Bronchial epithelial cell (primary cell): ENCODE results near the gene NXN. TPM values are rescaled to one million over a fixed set of nuclear protein-coding genes. Genes with fewer than 3 reads are reported as not detected.
"Not testable (repeated sequence)": the region's sequence is repeated elsewhere in the genome, so short reads cannot be mapped to it uniquely, and the experiment has no call there.

Experiments
- DNase-seq: peaks from one replicate; pipeline ENCODE4 v3.0.0-alpha.2; 2010; ENCODE audit warnings: low read depth
- FAIRE-seq: peaks from 2 replicates; lab custom pipeline; 2011; peaks lifted over from hg19 to GRCh38; lab: Jason Lieb, UNC
- H3K27me3 ChIP-seq: 2 replicates; pipeline ENCODE4 v1.5.1; 2011; ENCODE audit warnings: low read length; ENCODE audit not compliant: control insufficient read depth, insufficient read depth
- H3K36me3 ChIP-seq: 2 replicates; pipeline ENCODE4 v1.5.1; 2011; ENCODE audit warnings: low read length; ENCODE audit not compliant: control insufficient read depth, insufficient read depth
- H3K4me3 ChIP-seq: 2 replicates; pipeline ENCODE4 v1.5.1; 2011; ENCODE audit warnings: mild to moderate bottlenecking, low read depth, low read length, control low read depth
- total RNA-seq: library from RNA; depleted of rRNA; stranded (reverse); fragments of >200 nt; gene quantifications from 2 replicates; pipeline ENCODE4 v1.2.1, GENCODE V29; 2014
- TF ChIP-seq, protein P1 (sequence below): IDR thresholded peaks from 2 replicates; pipeline ENCODE4 v1.5.1; 2011; ENCODE audit warnings: mild to moderate bottlenecking, moderate library complexity, low read length, control low read depth, inconsistent platforms; ENCODE audit not compliant: insufficient read depth, severe bottlenecking

Gene NXN
- total RNA-seq, 1 donor from 2014 or later = 70.3 TPM

DNA sequence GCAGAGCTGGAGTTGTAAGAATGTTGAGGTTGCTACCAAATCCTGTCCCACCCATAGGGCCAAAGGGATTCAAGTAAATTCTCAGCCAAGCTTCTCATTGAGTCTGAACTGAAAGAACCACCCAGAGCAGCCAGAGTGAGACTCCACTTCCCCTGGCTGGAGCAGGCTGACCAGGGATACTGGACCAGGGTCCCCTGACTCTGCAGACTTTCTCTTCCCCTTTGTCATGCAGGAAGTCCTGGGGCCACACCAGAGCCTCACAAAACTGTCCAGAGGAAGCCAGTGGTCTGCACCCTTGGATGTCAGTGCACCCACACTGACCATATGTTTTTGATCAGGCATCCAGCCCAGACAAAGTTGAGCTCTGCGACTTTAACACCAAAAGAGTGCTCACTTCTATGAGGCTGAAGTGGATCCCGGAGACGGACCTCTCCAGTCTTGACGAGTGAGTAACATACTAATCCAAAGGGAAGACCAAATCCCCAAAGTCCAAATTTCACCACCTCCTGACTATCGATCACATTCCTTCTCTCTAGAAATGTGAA, 4.1 kb downstream of the NXN start:
- FAIRE-seq = no peak
- no peak overlapping the region for H3K4me3 ChIP-seq
- no peak for DNase-seq
- H3K27me3 ChIP-seq = no peaks in the 10 kb centered on the region
- no peaks in the 10 kb centered on the region for H3K36me3 ChIP-seq
- TF ChIP-seq, protein P1, sequence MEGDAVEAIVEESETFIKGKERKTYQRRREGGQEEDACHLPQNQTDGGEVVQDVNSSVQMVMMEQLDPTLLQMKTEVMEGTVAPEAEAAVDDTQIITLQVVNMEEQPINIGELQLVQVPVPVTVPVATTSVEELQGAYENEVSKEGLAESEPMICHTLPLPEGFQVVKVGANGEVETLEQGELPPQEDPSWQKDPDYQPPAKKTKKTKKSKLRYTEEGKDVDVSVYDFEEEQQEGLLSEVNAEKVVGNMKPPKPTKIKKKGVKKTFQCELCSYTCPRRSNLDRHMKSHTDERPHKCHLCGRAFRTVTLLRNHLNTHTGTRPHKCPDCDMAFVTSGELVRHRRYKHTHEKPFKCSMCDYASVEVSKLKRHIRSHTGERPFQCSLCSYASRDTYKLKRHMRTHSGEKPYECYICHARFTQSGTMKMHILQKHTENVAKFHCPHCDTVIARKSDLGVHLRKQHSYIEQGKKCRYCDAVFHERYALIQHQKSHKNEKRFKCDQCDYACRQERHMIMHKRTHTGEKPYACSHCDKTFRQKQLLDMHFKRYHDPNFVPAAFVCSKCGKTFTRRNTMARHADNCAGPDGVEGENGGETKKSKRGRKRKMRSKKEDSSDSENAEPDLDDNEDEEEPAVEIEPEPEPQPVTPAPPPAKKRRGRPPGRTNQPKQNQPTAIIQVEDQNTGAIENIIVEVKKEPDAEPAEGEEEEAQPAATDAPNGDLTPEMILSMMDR = no peak

- not testable (repeated sequence) for DNase-seq, H3K4me3 ChIP-seq, H3K36me3 ChIP-seq, H3K27me3 ChIP-seq, FAIRE-seq
Observed at GRCh38 chr17:974778-975177, 4.8 kb downstream of the NXN start.

DNA sequence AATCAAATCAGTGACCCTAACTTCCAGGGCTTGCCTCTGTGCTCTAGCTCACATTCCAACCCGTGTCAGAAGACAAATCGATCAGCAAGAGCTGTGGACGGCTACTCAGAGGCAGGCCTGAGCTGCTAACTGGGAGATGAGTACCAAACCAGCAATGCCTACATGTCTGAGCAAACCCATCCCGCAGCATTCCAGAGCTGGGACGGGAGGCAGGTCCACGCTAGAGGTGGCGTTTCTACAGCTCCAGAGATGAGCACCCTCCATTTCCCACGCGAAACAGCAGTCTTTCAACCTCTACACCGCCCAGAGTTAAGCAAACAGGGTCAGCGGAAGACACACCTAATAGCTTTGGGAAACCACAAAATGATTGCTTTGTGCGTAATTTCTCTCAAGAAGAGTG, 6.5 kb downstream of the NXN start:
- DNase-seq (peak; percentile 100), FAIRE-seq (peak; percentile 98)
- TF ChIP-seq, protein P1 = no peak

GRCh38 chr17:971861-972260, 7.7 kb downstream of the NXN start:
- H3K36me3 ChIP-seq, DNase-seq, FAIRE-seq, H3K27me3 ChIP-seq, H3K4me3 ChIP-seq: not testable (repeated sequence)

More for the DNA sequence above, 6.5 kb downstream of the NXN start:
- Histone ChIP-seq H3K36me3 (no peaks in the 10 kb centered on the region), H3K27me3 (no peaks in the 10 kb centered on the region), H3K4me3 (no peak overlapping the region)

- H3K36me3 ChIP-seq = peaks cover 1% of the 10 kb centered on the region
- DNase-seq (no peak), FAIRE-seq (no peak)
- no peak overlapping the region for H3K4me3 ChIP-seq
- TF ChIP-seq, protein P1 = no peak
- no peaks in the 10 kb centered on the region for H3K27me3 ChIP-seq
Observed at GRCh38 chr17:970364-970763, 9.2 kb downstream of the NXN start.

GRCh38 chr17:969811-970355, 9.7 kb downstream of the NXN start:
- peak; percentile 79 for FAIRE-seq

More at GRCh38 chr17:969811-970355, 9.7 kb downstream of the NXN start:
- no peaks in the 10 kb centered on the region for H3K27me3 ChIP-seq
- H3K4me3 ChIP-seq = no peak overlapping the region
- TF ChIP-seq, protein P1 = no peak
- peaks cover 1% of the 10 kb centered on the region for H3K36me3 ChIP-seq
- DNase-seq = no peak
